AG04449 (cell line): ENCODE data around the gene NDRG2.
"Not testable (repeated sequence)": the region's sequence is repeated elsewhere in the genome, so short reads cannot be mapped to it uniquely, and the experiment has no call there.

Experiments used
- CTCF ChIA-PET: fragments of 350-600 bp; formaldehyde crosslinking; extraction: SDS; loops from one replicate; lab custom pipeline; 2021; ENCODE audit warnings: antibody characterized with exemption; lab: Yijun Ruan, JAX
- POLR2A ChIA-PET: fragments of 400-600, 350-600 bp; formaldehyde crosslinking; extraction: SDS; loops from one replicate; lab custom pipeline; 2020; ENCODE audit warnings: antibody characterized with exemption, inconsistent platforms; lab: Yijun Ruan, JAX
- DNase-seq: peaks from one replicate; pipeline ENCODE4 v3.0.0-alpha.2; 2010; ENCODE audit warnings: low read depth, low spot score
- H3K4me3 ChIP-seq: 2 replicates; pipeline ENCODE4 v1.5.1; 2011; ENCODE audit warnings: low read depth, mild to moderate bottlenecking, control low read depth, low read length
- CTCF ChIP-seq: IDR thresholded peaks from one replicate; pipeline ENCODE4 v1.5.1; 2011; ENCODE audit warnings: mild to moderate bottlenecking, moderate library complexity, low read length, control low read depth, inconsistent platforms; ENCODE audit not compliant: insufficient read depth; ENCODE audit errors: missing control alignments

Gene NDRG2

DNA sequence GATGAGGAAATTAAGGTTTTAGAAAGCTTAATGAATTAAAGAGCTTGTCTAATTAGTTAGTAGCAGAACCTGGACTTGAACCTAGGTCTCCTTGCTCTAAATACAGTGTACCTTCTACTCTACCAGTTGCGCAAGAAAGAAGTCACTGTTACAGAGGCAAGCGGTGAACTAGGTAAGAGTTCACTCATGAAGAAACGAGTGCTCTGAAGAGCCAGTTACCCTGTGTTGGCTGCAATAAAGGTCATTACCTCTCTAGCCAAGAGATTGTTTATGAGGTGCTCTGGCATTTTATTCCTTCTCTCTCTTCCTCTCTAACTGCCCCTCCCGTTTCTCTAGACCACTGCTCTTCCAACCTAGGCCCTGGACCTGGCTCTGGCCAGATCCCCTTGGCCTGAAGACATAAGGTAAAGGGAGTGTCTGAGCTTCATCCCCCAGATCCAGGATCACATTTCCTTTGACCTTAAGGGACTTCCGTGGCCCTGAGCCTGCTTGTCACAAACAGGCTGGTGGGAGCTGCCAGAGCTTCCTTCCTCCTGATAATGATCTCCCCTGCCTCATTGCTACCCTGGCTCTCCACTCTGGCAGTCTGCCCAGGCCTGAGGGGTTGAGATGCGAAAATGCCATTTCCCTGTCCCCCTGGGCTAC lies 19.2 kb upstream of the NDRG2 start:
- POLR2A ChIA-PET: interaction anchor here (0.8 kb wide), 1 partner anchor 202 kb away, joined by 3 read pairs; no protein-coding TSS in a partner anchor
- TF ChIP-seq CTCF: no peak
- CTCF ChIA-PET: interaction anchor here (0.7 to 7.0 kb wide), 12 partner anchors 13 to 73 kb away, joined by 3 to 287 read pairs (median 4); partner anchors contain the start of genes ARHGEF40 and RNASE8
- H3K4me3 ChIP-seq: no peak overlapping the region
- DNase-seq: no peak

- no peak for DNase-seq
- POLR2A ChIA-PET: no interaction called here
- H3K4me3 ChIP-seq: no peak overlapping the region
- CTCF ChIA-PET: interaction anchor here (0.7 to 7.0 kb wide), 13 partner anchors 13 to 73 kb away, joined by 3 to 287 read pairs (median 5); partner anchors contain the start of genes ARHGEF40, RNASE8 and TPPP2
- no peak for TF ChIP-seq CTCF
These were observed 18.6 kb upstream of the NDRG2 start for GRCh38 chr14:21043387-21043973.

DNA sequence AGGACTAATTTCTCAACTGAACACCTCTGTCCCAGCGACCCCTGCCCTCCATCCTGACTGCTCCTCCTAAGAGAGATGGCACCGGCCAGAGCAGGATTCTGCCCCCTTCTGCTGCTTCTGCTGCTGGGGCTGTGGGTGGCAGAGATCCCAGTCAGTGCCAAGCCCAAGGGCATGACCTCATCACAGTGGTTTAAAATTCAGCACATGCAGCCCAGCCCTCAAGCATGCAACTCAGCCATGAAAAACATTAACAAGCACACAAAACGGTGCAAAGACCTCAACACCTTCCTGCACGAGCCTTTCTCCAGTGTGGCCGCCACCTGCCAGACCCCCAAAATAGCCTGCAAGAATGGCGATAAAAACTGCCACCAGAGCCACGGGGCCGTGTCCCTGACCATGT lies 18.1 kb upstream of the NDRG2 start:
- no peak overlapping the region for H3K4me3 ChIP-seq
- CTCF ChIA-PET: interaction anchor here (0.6 to 7.0 kb wide), 11 partner anchors 12 to 72 kb away, joined by 3 to 287 read pairs (median 8); partner anchors contain the start of genes RNASE8 and TPPP2
- DNase-seq: no peak
- TF ChIP-seq CTCF: no peak
- POLR2A ChIA-PET: no interaction called here

GRCh38 chr14:21041676-21042433 lies 17.0 kb upstream of the NDRG2 start, which contains the start of gene RNASE7:
Gene RNASE7 (plus strand): TSS chr14:21042362. CDS start chr14:21042993, 631 bp downstream.
- TF ChIP-seq CTCF: no peak
- DNase-seq: no peak
- POLR2A ChIA-PET: no interaction called here
- CTCF ChIA-PET: interaction anchor here (0.6 to 7.0 kb wide), 13 partner anchors 11 to 346 kb away, joined by 3 to 287 read pairs (median 23); partner anchors contain the start of genes RNASE8 and TPPP2
- H3K4me3 ChIP-seq: no peak within 1 kb of the TSS

DNA sequence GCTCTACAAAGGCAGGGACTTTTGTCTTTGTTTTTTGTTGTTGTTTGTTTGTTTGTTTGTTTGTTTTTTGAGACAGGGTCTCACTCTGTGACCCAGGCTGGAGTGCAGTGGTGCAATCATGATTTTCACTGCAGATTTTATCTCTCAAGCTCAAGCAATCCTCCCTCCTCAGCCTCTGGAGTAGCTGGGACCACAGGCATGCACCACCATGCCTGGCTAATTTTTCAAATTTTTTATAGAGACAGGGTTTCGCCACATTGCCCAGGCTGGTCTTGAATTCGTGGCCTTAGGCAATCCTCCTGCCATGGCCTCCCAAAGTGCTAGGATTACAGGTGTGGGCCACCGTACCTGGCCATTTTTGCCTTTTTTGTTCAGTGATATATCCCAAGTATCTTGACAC lies 16.1 kb upstream of the NDRG2 start:
- CTCF ChIA-PET: interaction anchor here (0.7 to 7.0 kb wide), 23 partner anchors 9 to 348 kb away, joined by 3 to 287 read pairs (median 9); partner anchors contain the start of genes METTL17, NDRG2, RNASE8 and TPPP2
- H3K4me3 ChIP-seq, DNase-seq: not testable (repeated sequence)
- POLR2A ChIA-PET: interaction anchor here (0.6 kb wide), 1 partner anchor 46 kb away, joined by 3 read pairs; no protein-coding TSS in a partner anchor

DNA sequence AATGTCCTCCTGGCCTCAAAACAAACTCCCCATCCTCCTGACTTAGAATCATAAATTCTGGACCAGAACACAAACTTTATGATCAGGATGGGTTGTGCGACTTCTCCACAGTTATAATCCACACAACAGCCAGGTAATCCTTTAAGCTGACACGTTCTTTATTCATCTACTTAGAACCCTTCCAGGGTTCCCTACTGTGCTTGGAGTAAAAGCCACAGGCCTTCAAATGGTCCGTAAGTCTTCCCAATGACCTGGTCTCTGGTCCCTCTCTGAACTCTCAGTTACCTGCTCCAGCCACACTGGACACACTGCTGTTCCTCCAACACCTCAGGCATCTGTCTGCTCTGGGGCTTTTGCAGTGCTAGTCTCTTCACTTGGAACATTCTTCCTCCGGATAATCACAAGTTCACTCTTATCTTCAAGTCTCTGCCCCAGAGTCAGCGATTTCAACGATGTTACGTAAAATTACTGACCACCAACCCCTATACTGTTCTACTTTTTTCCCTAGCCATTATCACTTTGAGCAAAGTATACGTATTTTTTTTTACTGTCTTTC lies 15.6 kb upstream of the NDRG2 start:
- DNase-seq: no peak
- H3K4me3 ChIP-seq: no peak overlapping the region
- CTCF ChIA-PET: interaction anchor here (0.6 to 7.0 kb wide), 32 partner anchors 10 to 416 kb away, joined by 3 to 287 read pairs (median 6); partner anchors contain the start of genes METTL17, NDRG2, RNASE8 and SLC39A2
- POLR2A ChIA-PET: interaction anchor here (0.6 to 1.4 kb wide), 3 partner anchors 26 to 68 kb away, joined by 3 read pairs; no protein-coding TSS in a partner anchor
- TF ChIP-seq CTCF: no peak
